GM19043 (cell line): ENCODE results near the gene FBXL14.

Source experiments
- ATAC-seq: cut with Tn5 transposase; IDR thresholded peaks from one replicate; pipeline ENCODE4 v1.9.1; 2021; ENCODE audit warnings: low read depth; ENCODE audit not compliant: unreplicated experiment

The FBXL14 gene

GRCh38 chr12:1519642-1520041 lies 74.7 kb downstream of the FBXL14 start:
- no peak for ATAC-seq

DNA sequence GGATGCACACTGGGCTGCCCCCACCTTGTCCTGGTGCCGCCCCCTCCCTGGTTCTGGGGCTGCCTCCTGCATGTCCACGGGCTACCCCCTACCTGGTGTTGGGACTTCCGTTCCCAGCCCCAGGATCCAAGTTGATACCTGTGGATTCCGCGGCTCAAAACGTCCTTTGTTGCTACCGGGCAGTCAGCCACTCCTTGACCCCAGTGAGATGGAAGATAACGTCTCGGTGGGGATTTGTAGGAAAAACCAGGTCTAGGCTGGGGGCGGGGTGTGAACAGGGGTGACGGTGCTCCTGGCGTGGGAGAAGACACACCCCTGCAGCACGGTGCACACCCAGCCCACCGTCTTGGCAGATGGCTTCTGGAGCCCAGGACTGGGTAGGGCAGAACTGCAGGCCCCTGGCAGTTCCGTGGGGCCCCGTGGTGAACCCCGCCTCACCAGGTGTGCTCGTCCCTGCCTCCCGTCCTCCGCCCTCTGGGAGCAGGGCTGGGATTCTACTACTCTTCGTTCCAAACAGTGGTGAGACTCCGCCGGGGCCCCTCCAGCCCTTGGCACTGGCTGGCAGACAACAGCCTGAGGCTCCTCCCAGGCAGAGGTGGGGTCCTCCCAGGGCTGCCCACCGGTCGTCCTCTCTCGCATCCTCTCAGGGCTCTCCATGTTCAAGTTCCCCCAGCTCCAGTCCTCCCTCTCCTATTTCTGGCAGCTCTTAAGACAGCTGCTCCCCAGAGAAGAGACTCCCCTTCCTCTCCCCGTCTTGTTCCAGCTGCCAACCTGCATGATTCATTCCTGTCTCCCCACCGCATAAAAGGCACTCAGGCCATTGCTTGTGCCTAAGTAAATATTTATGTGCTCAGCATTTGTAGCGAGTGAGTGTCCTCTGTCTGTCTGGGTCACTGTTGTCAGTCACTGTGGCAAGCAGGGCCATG lies 75.5 kb downstream of the FBXL14 start:
- ATAC-seq = no peak

GRCh38 chr12:1517734-1518525 lies 76.5 kb downstream of the FBXL14 start:
- no peak for ATAC-seq

GRCh38 chr12:1517007-1517406 lies 77.4 kb downstream of the FBXL14 start:
- ATAC-seq = no peak
